MM.1S (cell line): ENCODE data around the gene MMAA.

Experiments used
- DNase-seq: peaks from one replicate; pipeline ENCODE4 v3.0.0-alpha.2; 2015
- H2AFZ ChIP-seq: fragments of 300-600 bp; sonication (generic); 2 replicates; pipeline ENCODE4 v1.6.0; 2016; ENCODE audit warnings: antibody characterized with exemption, low read length
- H3F3A ChIP-seq: fragments of 300-600 bp; sonication (generic); 2 replicates; pipeline ENCODE4 v1.6.1; 2016; ENCODE audit warnings: mild to moderate bottlenecking, antibody characterized with exemption, low read length, moderate library complexity, mixed read lengths; ENCODE audit not compliant: insufficient read depth
- H3K27ac ChIP-seq: fragments of 300-600 bp; sonication (generic); 2 replicates; pipeline ENCODE4 v1.5.1; 2016; ENCODE audit warnings: mild to moderate bottlenecking, low read length
- H3K27me3 ChIP-seq: fragments of 300-600 bp; sonication (generic); replicated peaks from 2 replicates; pipeline ENCODE4 v1.6.0; 2016; ENCODE audit warnings: low read length; ENCODE audit not compliant: insufficient read depth
- H3K36me3 ChIP-seq: fragments of 300-600 bp; sonication (generic); replicated peaks from 2 replicates; pipeline ENCODE4 v1.6.1; 2016; ENCODE audit warnings: mild to moderate bottlenecking, low read length, mixed read lengths; ENCODE audit not compliant: insufficient read depth
- H3K4me1 ChIP-seq: fragments of 300-600 bp; sonication (generic); 2 replicates; pipeline ENCODE4 v1.6.1; 2016; ENCODE audit warnings: low read length, mixed read lengths
- H3K4me2 ChIP-seq: fragments of 300-600 bp; sonication (generic); 2 replicates; pipeline ENCODE4 v1.6.0; 2016; ENCODE audit warnings: low read depth, low read length
- H3K4me3 ChIP-seq: fragments of 300-600 bp; sonication (generic); 2 replicates; pipeline ENCODE4 v1.5.1; 2016; ENCODE audit warnings: low read length, mixed read lengths
- H3K79me2 ChIP-seq: fragments of 300-600 bp; sonication (generic); 2 replicates; pipeline ENCODE4 v1.6.1; 2016; ENCODE audit warnings: mixed run types, low read length, mixed read lengths
- H3K9ac ChIP-seq: fragments of 300-600 bp; sonication (generic); 2 replicates; pipeline ENCODE4 v1.6.1; 2016; ENCODE audit warnings: low read length, mixed read lengths
- H3K9me2 ChIP-seq: fragments of 300-600 bp; sonication (generic); replicated peaks from 2 replicates; pipeline ENCODE4 v1.6.1; 2016; ENCODE audit warnings: mild to moderate bottlenecking, low read length, mixed read lengths; ENCODE audit not compliant: insufficient read depth
- H3K9me3 ChIP-seq: fragments of 300-600 bp; sonication (generic); replicated peaks from 2 replicates; pipeline ENCODE4 v1.6.1; 2016; ENCODE audit warnings: mild to moderate bottlenecking, low read length, mixed read lengths; ENCODE audit not compliant: insufficient read depth
- H4K20me1 ChIP-seq: fragments of 300-600 bp; sonication (generic); 2 replicates; pipeline ENCODE4 v1.6.1; 2016; ENCODE audit warnings: mild to moderate bottlenecking, low read length, moderate library complexity, mixed read lengths; ENCODE audit not compliant: insufficient read depth
- CTCF ChIP-seq: fragments of 300-600 bp; sonication (generic); IDR thresholded peaks from 2 replicates; pipeline ENCODE4 v1.5.1; 2016; ENCODE audit warnings: antibody characterized with exemption, low read length, mixed read lengths
- EZH2 ChIP-seq: fragments of 300-600 bp; sonication (generic); optimal IDR thresholded peaks from 2 replicates; pipeline ENCODE3; 2017; ENCODE audit warnings: low read depth, mild to moderate bottlenecking, antibody characterized with exemption, low read length, mixed read lengths
- EZH2phosphoT487 ChIP-seq: fragments of 300-600 bp; sonication (generic); IDR thresholded peaks from 2 replicates; pipeline ENCODE4 v1.6.1; 2018; ENCODE audit warnings: antibody characterized with exemption, low read length

Gene MMAA

GRCh38 chr4:145609481-145610427 lies 9.4 kb upstream of the MMAA start:
- no peak overlapping the region for H2AFZ ChIP-seq
- TF ChIP-seq EZH2 (no peak), CTCF (peak; percentile 87)
- H3K9ac ChIP-seq = no peak overlapping the region
- no peak overlapping the region for H3K4me2 ChIP-seq
- H3K9me2 ChIP-seq = no peaks in the 10 kb centered on the region
- DNase-seq = peak; percentile 73
- no peaks in the 10 kb centered on the region for H3K4me1 ChIP-seq
- H3K4me3 ChIP-seq = no peak overlapping the region
- H3K9me3 ChIP-seq = no peaks in the 10 kb centered on the region
- no peaks in the 10 kb centered on the region for H3F3A ChIP-seq
- no peaks in the 10 kb centered on the region for H4K20me1 ChIP-seq
- no peaks in the 10 kb centered on the region for H3K79me2 ChIP-seq
- H3K27ac ChIP-seq = no peak overlapping the region
- H3K27me3 ChIP-seq = no peaks in the 10 kb centered on the region
- no peaks in the 10 kb centered on the region for H3K36me3 ChIP-seq

GRCh38 chr4:145613566-145614232 lies 5.5 kb upstream of the MMAA start:
- H3K9ac ChIP-seq = no peak overlapping the region
- no peaks in the 10 kb centered on the region for H3K27me3 ChIP-seq
- H3K27ac ChIP-seq = no peak overlapping the region
- H3K36me3 ChIP-seq = no peaks in the 10 kb centered on the region
- H3K4me1 ChIP-seq = peaks cover 8% of the 10 kb centered on the region; the same call in 1 of the 2 replicates
- H3F3A ChIP-seq = no peaks in the 10 kb centered on the region
- no peaks in the 10 kb centered on the region for H3K9me3 ChIP-seq
- no peak overlapping the region for H3K4me2 ChIP-seq
- TF ChIP-seq CTCF (no peak), EZH2 (no peak), EZH2phosphoT487 (no peak)
- H2AFZ ChIP-seq = no peak overlapping the region
- no peaks in the 10 kb centered on the region for H3K9me2 ChIP-seq
- H3K4me3 ChIP-seq = no peak overlapping the region
- peaks cover 14% of the 10 kb centered on the region for H3K79me2 ChIP-seq
- H4K20me1 ChIP-seq = no peaks in the 10 kb centered on the region
- no peak for DNase-seq

GRCh38 chr4:145614233-145614610 lies 5.0 kb upstream of the MMAA start:
- no peak overlapping the region for H3K9ac ChIP-seq
- no peaks in the 10 kb centered on the region for H3F3A ChIP-seq
- H3K9me3 ChIP-seq = no peaks in the 10 kb centered on the region
- H3K27ac ChIP-seq = no peak overlapping the region
- H3K36me3 ChIP-seq = no peaks in the 10 kb centered on the region
- H3K79me2 ChIP-seq = peaks cover 18% of the 10 kb centered on the region
- DNase-seq = no peak
- H3K4me1 ChIP-seq = peaks cover 8% of the 10 kb centered on the region; the same call in 1 of the 2 replicates
- H3K4me3 ChIP-seq = no peak overlapping the region
- TF ChIP-seq EZH2 = no peak
- no peak for TF ChIP-seq EZH2phosphoT487
- TF ChIP-seq CTCF = no peak
- no peak overlapping the region for H2AFZ ChIP-seq
- no peak overlapping the region for H3K4me2 ChIP-seq
- no peaks in the 10 kb centered on the region for H3K9me2 ChIP-seq
- no peaks in the 10 kb centered on the region for H4K20me1 ChIP-seq
- H3K27me3 ChIP-seq = no peaks in the 10 kb centered on the region
